Esophagus muscularis mucosa (tissue), 3 donors: Measurements from ENCODE around the gene SPSB2.

ENCODE experiments used
- POLR2A ChIP-seq: fragments of 450-650 bp; IDR thresholded peaks from one replicate; pipeline ENCODE4 v1.6.1; 2017; ENCODE audit warnings: antibody characterized with exemption, moderate library complexity, mild to moderate bottlenecking, low read depth
- TF ChIP-seq, protein P1 (sequence below), 3 experiments: fragments of 200-600 bp in 2 of 3; fragments of 450-650 bp in 1 of 3; sonication (generic) in 2 of 3; IDR thresholded peaks; one replicate each; pipeline ENCODE4 v1.5.1; 2017 to 2019; ENCODE audit warnings: antibody characterized with exemption in 3 of 3, mild to moderate bottlenecking in 2 of 3, moderate library complexity in 1 of 3

DNA sequence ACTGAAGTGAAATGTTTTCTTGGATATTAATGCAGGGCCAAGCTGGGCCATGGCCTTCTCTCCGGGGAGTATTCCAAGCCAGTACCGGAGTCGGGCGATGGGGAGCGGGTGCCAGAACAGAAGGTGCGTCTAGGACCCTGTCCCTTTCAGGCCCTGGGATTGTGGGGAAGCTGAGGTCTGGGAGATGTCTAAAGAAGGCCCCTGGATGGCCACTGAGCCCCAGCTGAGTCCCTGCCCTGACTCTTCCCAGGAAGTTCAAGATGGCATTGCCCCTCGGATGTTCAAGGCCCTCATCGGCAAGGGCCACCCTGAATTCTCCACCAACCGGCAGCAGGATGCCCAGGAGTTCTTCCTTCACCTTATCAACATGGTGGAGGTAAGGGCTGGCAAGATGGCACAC is 13.0 kb downstream of the SPSB2 start:
- TF ChIP-seq, protein P1, sequence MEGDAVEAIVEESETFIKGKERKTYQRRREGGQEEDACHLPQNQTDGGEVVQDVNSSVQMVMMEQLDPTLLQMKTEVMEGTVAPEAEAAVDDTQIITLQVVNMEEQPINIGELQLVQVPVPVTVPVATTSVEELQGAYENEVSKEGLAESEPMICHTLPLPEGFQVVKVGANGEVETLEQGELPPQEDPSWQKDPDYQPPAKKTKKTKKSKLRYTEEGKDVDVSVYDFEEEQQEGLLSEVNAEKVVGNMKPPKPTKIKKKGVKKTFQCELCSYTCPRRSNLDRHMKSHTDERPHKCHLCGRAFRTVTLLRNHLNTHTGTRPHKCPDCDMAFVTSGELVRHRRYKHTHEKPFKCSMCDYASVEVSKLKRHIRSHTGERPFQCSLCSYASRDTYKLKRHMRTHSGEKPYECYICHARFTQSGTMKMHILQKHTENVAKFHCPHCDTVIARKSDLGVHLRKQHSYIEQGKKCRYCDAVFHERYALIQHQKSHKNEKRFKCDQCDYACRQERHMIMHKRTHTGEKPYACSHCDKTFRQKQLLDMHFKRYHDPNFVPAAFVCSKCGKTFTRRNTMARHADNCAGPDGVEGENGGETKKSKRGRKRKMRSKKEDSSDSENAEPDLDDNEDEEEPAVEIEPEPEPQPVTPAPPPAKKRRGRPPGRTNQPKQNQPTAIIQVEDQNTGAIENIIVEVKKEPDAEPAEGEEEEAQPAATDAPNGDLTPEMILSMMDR (IDR thresholded peaks at IDR 0.05) = no peak
- TF ChIP-seq POLR2A = no peak
